GM19438 (cell line): ENCODE data around the gene DHX8.

ENCODE experiments used
- ATAC-seq: cut with Tn5 transposase; IDR thresholded peaks from one replicate; pipeline ENCODE4 v1.9.1; 2021; ENCODE audit warnings: low read depth; ENCODE audit not compliant: unreplicated experiment

The DHX8 gene

DNA sequence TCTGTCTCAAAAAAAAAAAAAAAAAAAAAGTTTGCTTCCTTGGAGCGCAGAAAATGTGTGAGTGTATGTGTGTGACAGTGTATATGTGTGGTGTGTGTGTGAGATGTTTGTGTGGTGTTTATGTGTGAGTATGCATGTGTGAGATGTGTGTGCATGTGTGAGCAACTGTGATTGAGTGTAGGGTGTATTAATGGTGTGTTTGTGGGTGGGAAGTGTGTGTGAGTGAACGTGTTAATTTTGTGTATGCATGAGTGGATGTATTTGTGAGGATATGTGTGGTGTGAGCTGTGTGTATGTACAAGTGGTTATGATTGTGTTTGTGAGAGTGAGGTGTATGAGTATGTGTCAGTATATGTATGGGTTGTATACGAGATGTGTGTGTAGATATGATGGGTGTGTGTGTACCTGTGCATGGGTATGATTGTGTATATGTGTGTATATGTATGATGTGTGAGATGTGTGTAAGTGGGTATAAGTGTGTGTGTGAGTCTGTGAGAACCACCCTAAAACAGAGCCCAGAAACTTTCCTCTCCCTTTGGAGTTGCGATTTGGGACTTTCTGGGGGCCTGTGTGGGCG is 84.8 kb downstream of the DHX8 start:
- no peak for ATAC-seq

- ATAC-seq, result no peak
These were observed 86.7 kb downstream of the DHX8 start for GRCh38 chr17:43570518-43570928.

GRCh38 chr17:43572368-43572980 is 88.7 kb downstream of the DHX8 start:
- ATAC-seq, result no peak

DNA sequence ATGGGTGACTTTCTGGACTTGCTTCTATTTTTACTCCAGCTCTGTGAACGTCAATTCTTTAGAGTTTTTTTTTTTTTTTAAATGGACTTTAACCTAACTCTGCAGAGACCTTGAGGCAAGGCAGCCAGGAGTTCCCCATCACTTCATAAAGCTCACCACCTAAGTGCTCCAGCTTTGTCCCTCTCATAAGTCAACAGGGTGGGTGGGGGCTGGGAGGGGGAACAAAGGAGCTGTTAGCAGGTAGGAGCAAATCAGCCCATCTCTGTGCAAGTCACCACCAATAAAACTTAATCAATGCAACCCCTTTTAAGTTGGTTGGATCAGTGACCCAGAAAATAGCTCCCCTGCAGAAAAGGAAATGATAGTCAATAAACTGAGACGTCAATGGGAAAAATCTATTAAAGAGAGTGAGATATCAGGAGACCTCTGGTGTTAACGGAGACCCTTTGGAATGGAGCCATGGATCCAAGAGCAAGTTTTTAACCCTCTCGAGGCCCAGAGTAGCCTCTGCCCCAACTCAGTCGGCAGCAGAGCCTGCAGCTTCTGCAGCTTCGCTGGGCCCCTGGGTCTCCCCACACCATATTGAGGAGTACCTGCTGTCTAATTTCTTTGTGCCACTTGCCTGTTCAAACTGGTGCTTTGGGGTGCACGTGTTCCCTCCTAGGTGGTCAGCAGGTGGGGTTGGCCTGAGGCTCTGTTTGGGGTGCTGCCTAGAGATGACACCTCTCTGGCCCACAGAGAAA is 90.0 kb downstream of the DHX8 start:
- ATAC-seq, result no peak

- no peak for ATAC-seq
These were observed 90.6 kb downstream of the DHX8 start for GRCh38 chr17:43574348-43574747.

GRCh38 chr17:43574896-43575525 is 91.2 kb downstream of the DHX8 start:
- ATAC-seq, result no peak
